ENCODE results near the gene KRTAP10-12.

The KRTAP10-12 gene

GRCh38 chr21:44734841-44735240 lies 37.9 kb downstream of the KRTAP10-12 start:
- no peak for DNase-seq

GRCh38 chr21:44735821-44736220 lies 38.8 kb downstream of the KRTAP10-12 start:
- no peak for DNase-seq

- DNase-seq = no peak
Observed at GRCh38 chr21:44736291-44737004, 39.5 kb downstream of the KRTAP10-12 start.

- DNase-seq = no peak
Observed at GRCh38 chr21:44737706-44738354, 40.9 kb downstream of the KRTAP10-12 start.

- no peak for DNase-seq
Observed at GRCh38 chr21:44738621-44739020, 41.6 kb downstream of the KRTAP10-12 start.

GRCh38 chr21:44739316-44739715 lies 42.3 kb downstream of the KRTAP10-12 start:
- no peak for DNase-seq

DNA sequence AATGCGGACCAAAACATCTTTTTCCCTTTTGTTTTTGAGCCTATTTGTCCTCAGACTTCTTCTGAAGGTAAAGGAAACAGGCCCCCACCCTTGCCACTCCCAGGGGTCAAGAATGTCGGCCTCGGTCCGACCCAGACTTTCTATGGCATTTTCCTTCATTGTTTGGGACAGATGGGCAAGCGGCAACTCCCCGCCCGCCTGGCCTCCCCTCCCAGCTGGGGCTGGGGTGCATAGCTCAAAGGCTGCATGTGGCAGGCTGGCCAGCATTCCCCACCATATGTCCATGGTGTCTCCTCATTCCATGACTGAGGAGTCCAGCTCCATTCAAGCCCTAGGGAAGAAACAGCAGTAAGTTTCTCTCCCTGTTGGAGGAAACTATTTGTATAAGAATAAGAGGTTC lies 43.8 kb downstream of the KRTAP10-12 start:
- DNase-seq = no peak

GRCh38 chr21:44741921-44742320 lies 44.9 kb downstream of the KRTAP10-12 start:
- DNase-seq = no peak

DNA sequence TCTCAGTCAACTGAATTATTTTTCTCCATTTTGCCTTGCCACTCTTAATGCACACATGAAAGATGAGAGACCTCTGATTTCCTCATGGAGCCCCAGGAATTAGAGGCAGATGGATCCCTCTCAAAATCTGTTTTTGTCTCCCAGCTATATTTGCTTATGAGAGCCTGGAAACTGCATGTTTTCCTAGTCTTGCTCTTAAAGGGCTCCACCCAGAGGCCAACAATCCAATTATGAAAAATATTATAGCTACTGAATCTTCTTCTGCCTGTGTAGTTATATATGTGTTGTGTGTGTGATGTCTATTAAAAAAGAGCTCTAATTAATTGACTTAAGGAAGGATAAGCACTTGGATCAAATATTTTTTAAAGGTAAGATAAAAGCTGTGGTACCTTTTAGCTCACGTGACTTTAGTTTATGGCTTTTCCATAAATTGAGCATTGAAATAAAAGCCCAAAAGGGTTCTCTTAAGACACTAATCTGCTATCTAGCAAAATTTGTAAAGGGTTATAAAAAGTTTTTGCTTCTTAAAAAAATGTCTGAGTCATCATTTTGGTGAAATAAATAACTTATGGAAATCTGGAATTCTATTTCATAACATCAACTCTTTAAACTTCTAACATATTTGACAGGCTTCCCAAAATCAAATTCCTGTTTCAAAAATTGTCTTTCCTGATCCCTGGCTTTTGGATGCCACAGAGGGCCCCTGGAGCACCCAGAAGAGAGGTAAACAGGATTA lies 45.6 kb downstream of the KRTAP10-12 start:
- no peak for DNase-seq

Data from GOT3 (cell line).